GM23338 (cell line): ENCODE measurements around the gene SLC25A15. TPM values are rescaled to one million over a fixed set of nuclear protein-coding genes. Genes with fewer than 3 reads are reported as not detected.

Source experiments
- microRNA counts: library from miRNA; unstranded; fragments of <30 nt; microRNA quantifications from one replicate; lab custom pipeline; 2017
- microRNA-seq: library from miRNA; unstranded; fragments of <30 nt; microRNA quantifications from one replicate; pipeline ENCODE4, GENCODE V29; 2017
- polyA plus RNA-seq: library from polyadenylated mRNA; unstranded; fragments of >200 nt; fragmentation: Nextera tagmentation; extraction: Ambion mirVana; gene quantifications from 2 replicates; pipeline ENCODE4 v1.2.1, GENCODE V29; 2016
- small RNA-seq: library from RNA; depleted of rRNA; stranded (forward); fragments of <200 nt; gene quantifications from one replicate; pipeline ENCODE3, GENCODE V24; 2014; ENCODE audit warnings: low replicate concordance
- total RNA-seq: library from RNA; depleted of rRNA; stranded (reverse); fragments of >200 nt; shearing (Covaris generic); gene quantifications from 2 replicates; pipeline ENCODE4 v1.2.3, GENCODE V29; 2014; rRNA removed

SLC25A15 gene
- total and polyA plus RNA-seq, 2 experiments from 2014 or later, result 6.5 to 32.6 TPM

MicroRNAs encoded within 50 kb of the gene (microRNA counts, 767-probe panel; counts per million panel counts)
- not detected for microRNA hsa-miR-621 (lab: Ali Mortazavi, UCI)

Small RNAs within 50 kb of the gene (microRNA-seq; reads per million reads assigned to microRNA genes)
- not detected for gene MIR621

Small RNAs within 50 kb of the gene (small RNA-seq; reads per million reads assigned to genes)
- gene MIR621, result not detected

Other genes starting within 250 kb of the SLC25A15 start
- 66.2 and 68.0 TPM in 2 replicates for gene FOXO1, start 123.0 kb upstream of the SLC25A15 start, total RNA-seq
- 32.1 and 32.4 TPM in 2 replicates for gene FOXO1, start 123.0 kb upstream of the SLC25A15 start, polyA plus RNA-seq
- gene MRPS31, start 18.4 kb upstream of the SLC25A15 start, total RNA-seq, result 26.1 and 26.8 TPM in 2 replicates
- 62.2 and 62.7 TPM in 2 replicates for gene MRPS31, start 18.4 kb upstream of the SLC25A15 start, polyA plus RNA-seq
- 11.4 and 12.7 TPM in 2 replicates for gene ELF1, start 229.7 kb downstream of the SLC25A15 start, total RNA-seq
- gene ELF1, start 229.7 kb downstream of the SLC25A15 start, polyA plus RNA-seq, result 5.4 and 7.0 TPM in 2 replicates